Stomach smooth muscle (tissue), 2 donors: ENCODE results near the gene KCNK18.

ENCODE experiments used
- H3K27ac ChIP-seq: one replicate; pipeline ENCODE4 v1.7.0; 2013; ENCODE audit warnings: mild to moderate bottlenecking, low read length, inconsistent platforms
- H3K27me3 ChIP-seq, 2 donors: one replicate each; pipeline ENCODE4 v1.7.0; 2013; ENCODE audit warnings: low read length in 2 of 2; ENCODE audit not compliant: insufficient read depth in 2 of 2, control insufficient read depth in 1 of 2
- H3K36me3 ChIP-seq, 2 donors: one replicate each; pipeline ENCODE4 v1.7.0; 2013; ENCODE audit warnings: low read length in 2 of 2; ENCODE audit not compliant: control insufficient read depth in 2 of 2, insufficient read depth in 2 of 2
- H3K4me1 ChIP-seq: one replicate; pipeline ENCODE4 v1.7.0; 2013; ENCODE audit warnings: low read length; ENCODE audit not compliant: control insufficient read depth, insufficient read depth
- H3K4me3 ChIP-seq, 2 donors: one replicate each; pipeline ENCODE4 v1.7.0; 2013; ENCODE audit warnings: low read length in 2 of 2
- H3K9ac ChIP-seq, 2 donors: one replicate each; pipeline ENCODE4 v1.7.0; 2013; ENCODE audit warnings: low read length in 2 of 2, mild to moderate bottlenecking in 1 of 2
- H3K9me3 ChIP-seq, 2 donors: one replicate each; pipeline ENCODE4 v1.7.0; 2013; ENCODE audit warnings: low read length in 2 of 2; ENCODE audit not compliant: control insufficient read depth in 2 of 2
- donor health status: healthy.
- donor health status: Pancreatic carcinoma.

Gene KCNK18

GRCh38 chr10:117164592-117165537, 32.4 kb upstream of the KCNK18 start:
- Histone ChIP-seq H3K27me3 (peaks cover 83 to 96% of the 10 kb centered on the region in 2 donors), H3K27ac (no peak overlapping the region), H3K4me3 (peak overlapping the region; percentile 53 to 64), H3K4me1 (peaks cover 29% of the 10 kb centered on the region), H3K36me3 (no peaks in the 10 kb centered on the region), H3K9me3 (peaks cover 0 to 3% of the 10 kb centered on the region in 2 donors), H3K9ac (no peak overlapping the region)

GRCh38 chr10:117165538-117166417, 31.5 kb upstream of the KCNK18 start:
- Histone ChIP-seq H3K9ac (no peak overlapping the region), H3K27me3 (peaks cover 82 to 92% of the 10 kb centered on the region in 2 donors), H3K4me1 (peaks cover 29% of the 10 kb centered on the region), H3K36me3 (no peaks in the 10 kb centered on the region), H3K4me3 (peak overlapping the region; percentile 53 to 64), H3K9me3 (peaks cover 0 to 3% of the 10 kb centered on the region in 2 donors), H3K27ac (no peak overlapping the region)

GRCh38 chr10:117166418-117167345, 30.6 kb upstream of the KCNK18 start:
- peaks cover 0 to under 1% of the 10 kb centered on the region in 2 donors for H3K9me3 ChIP-seq
- no peak overlapping the region for H3K9ac ChIP-seq
- H3K36me3 ChIP-seq, result no peaks in the 10 kb centered on the region
- H3K27ac ChIP-seq, result no peak overlapping the region
- H3K4me1 ChIP-seq, result peaks cover 29% of the 10 kb centered on the region
- no peak overlapping the region for H3K4me3 ChIP-seq
- H3K27me3 ChIP-seq, result peaks cover 80 to 85% of the 10 kb centered on the region in 2 donors

- H3K4me3 ChIP-seq, result no peak overlapping the region
- no peak overlapping the region for H3K9ac ChIP-seq
- no peaks in the 10 kb centered on the region for H3K36me3 ChIP-seq
- no peak overlapping the region for H3K27ac ChIP-seq
- peaks cover 29% of the 10 kb centered on the region for H3K4me1 ChIP-seq
- H3K27me3 ChIP-seq, result peaks cover 82 to 83% of the 10 kb centered on the region in 2 donors
- no peaks in the 10 kb centered on the region for H3K9me3 ChIP-seq
Measured at GRCh38 chr10:117167346-117167788, 29.9 kb upstream of the KCNK18 start.

- peaks cover 79 to 82% of the 10 kb centered on the region in 2 donors for H3K27me3 ChIP-seq
- peak overlapping the region in 1 of 2 donors; percentile 57 for H3K4me3 ChIP-seq
Measured at GRCh38 chr10:117167789-117168674, 29.3 kb upstream of the KCNK18 start.

GRCh38 chr10:117168729-117169128, 28.6 kb upstream of the KCNK18 start:
- Histone ChIP-seq H3K4me1 (peaks cover 19% of the 10 kb centered on the region), H3K27me3 (peaks cover 79 to 82% of the 10 kb centered on the region in 2 donors), H3K9ac (no peak overlapping the region), H3K27ac (no peak overlapping the region), H3K36me3 (no peaks in the 10 kb centered on the region), H3K4me3 (no peak overlapping the region), H3K9me3 (no peaks in the 10 kb centered on the region)

More at GRCh38 chr10:117167789-117168674, 29.3 kb upstream of the KCNK18 start:
- Histone ChIP-seq H3K4me1 (peaks cover 26% of the 10 kb centered on the region), H3K9ac (no peak overlapping the region), H3K36me3 (no peaks in the 10 kb centered on the region), H3K27ac (no peak overlapping the region), H3K9me3 (no peaks in the 10 kb centered on the region)

- Histone ChIP-seq H3K36me3 (no peaks in the 10 kb centered on the region), H3K4me1 (peaks cover 19% of the 10 kb centered on the region), H3K4me3 (no peak overlapping the region), H3K9me3 (no peaks in the 10 kb centered on the region), H3K9ac (no peak overlapping the region), H3K27ac (no peak overlapping the region), H3K27me3 (peaks cover 76 to 78% of the 10 kb centered on the region in 2 donors)
Measured at GRCh38 chr10:117169480-117169879, 27.8 kb upstream of the KCNK18 start.

- H3K4me3 ChIP-seq, result no peak overlapping the region
- H3K36me3 ChIP-seq, result no peaks in the 10 kb centered on the region
- peaks cover 23% of the 10 kb centered on the region for H3K4me1 ChIP-seq
- no peak overlapping the region for H3K9ac ChIP-seq
- H3K9me3 ChIP-seq, result no peaks in the 10 kb centered on the region
- H3K27ac ChIP-seq, result no peak overlapping the region
- H3K27me3 ChIP-seq, result peaks cover 69 to 74% of the 10 kb centered on the region in 2 donors
Measured at GRCh38 chr10:117170244-117170643, 27.0 kb upstream of the KCNK18 start.

- Histone ChIP-seq H3K9me3 (no peaks in the 10 kb centered on the region), H3K4me1 (peaks cover 13% of the 10 kb centered on the region), H3K4me3 (peak overlapping the region; percentile 67 to 74), H3K9ac (no peak overlapping the region), H3K36me3 (no peaks in the 10 kb centered on the region), H3K27ac (no peak overlapping the region), H3K27me3 (peaks cover 41 to 42% of the 10 kb centered on the region in 2 donors)
Measured at GRCh38 chr10:117174439-117175214, 22.7 kb upstream of the KCNK18 start.
